ENCODE data around the gene NUDT21.

- TF ChIP-seq CTCF (IDR thresholded peaks at IDR 0.05) (no peak), POLR2A (IDR thresholded peaks at IDR 0.05) (no peak)
Observed at GRCh38 chr16:56483394-56483793, 32.3 kb upstream of the NUDT21 start.
